Dendritic cell treated with granulocyte-macrophage colony-stimulating factor and Interleukin-4, amounts not matched to agents 40 ng/mL and 50 ng/mL, for 4 days (primary cell): ENCODE measurements around the gene HLCS.

ENCODE experiments used
- H3K27ac Mint-ChIP-seq: one replicate; pipeline ENCODE4 v1.8.0; 2022; ENCODE audit warnings: mild to moderate bottlenecking, mixed read lengths
- H3K27me3 Mint-ChIP-seq: one replicate; pipeline ENCODE4 v1.8.0; 2022; ENCODE audit warnings: mild to moderate bottlenecking, mixed read lengths
- H3K36me3 Mint-ChIP-seq: one replicate; pipeline ENCODE4 v1.8.0; 2022; ENCODE audit warnings: low read depth, mixed read lengths
- H3K4me1 Mint-ChIP-seq: one replicate; pipeline ENCODE4 v1.8.0; 2022; ENCODE audit warnings: low read depth, mixed read lengths
- H3K4me3 Mint-ChIP-seq: one replicate; pipeline ENCODE4 v1.8.0; 2022; ENCODE audit warnings: mild to moderate bottlenecking, moderate library complexity, mixed read lengths
- H3K9me3 Mint-ChIP-seq: one replicate; pipeline ENCODE4 v1.8.0; 2022; ENCODE audit warnings: mixed read lengths
- intact Hi-C: fragments of 100-400 bp; cut with micrococcal nuclease; formaldehyde crosslinking; loops from one replicate; pipeline ENCODE4 v1.15.0; 2022

HLCS gene

GRCh38 chr21:36922861-36923260, 43.6 kb downstream of the HLCS start:
- intact Hi-C loops = no loop called here
- Mint-ChIP-seq H3K27ac (no peak overlapping the region), H3K4me3 (no peak overlapping the region), H3K4me1 (peaks cover 5% of the 10 kb centered on the region), H3K36me3 (peaks cover 8% of the 10 kb centered on the region), H3K9me3 (no peaks in the 10 kb centered on the region), H3K27me3 (no peaks in the 10 kb centered on the region)

- H3K4me1 Mint-ChIP-seq = no peaks in the 10 kb centered on the region
- no peak overlapping the region for H3K27ac Mint-ChIP-seq
- no peaks in the 10 kb centered on the region for H3K9me3 Mint-ChIP-seq
- H3K27me3 Mint-ChIP-seq = no peaks in the 10 kb centered on the region
- H3K4me3 Mint-ChIP-seq = no peak overlapping the region
- intact Hi-C loops = no loop called here
- no peaks in the 10 kb centered on the region for H3K36me3 Mint-ChIP-seq
Measured at GRCh38 chr21:36918291-36918690, 48.2 kb downstream of the HLCS start.

- H3K27ac Mint-ChIP-seq = no peak overlapping the region
- intact Hi-C loops = no loop called here
- no peaks in the 10 kb centered on the region for H3K36me3 Mint-ChIP-seq
- H3K4me3 Mint-ChIP-seq = no peak overlapping the region
- H3K27me3 Mint-ChIP-seq = no peaks in the 10 kb centered on the region
- no peaks in the 10 kb centered on the region for H3K4me1 Mint-ChIP-seq
- no peaks in the 10 kb centered on the region for H3K9me3 Mint-ChIP-seq
Measured at GRCh38 chr21:36917471-36918158, 48.9 kb downstream of the HLCS start.

DNA sequence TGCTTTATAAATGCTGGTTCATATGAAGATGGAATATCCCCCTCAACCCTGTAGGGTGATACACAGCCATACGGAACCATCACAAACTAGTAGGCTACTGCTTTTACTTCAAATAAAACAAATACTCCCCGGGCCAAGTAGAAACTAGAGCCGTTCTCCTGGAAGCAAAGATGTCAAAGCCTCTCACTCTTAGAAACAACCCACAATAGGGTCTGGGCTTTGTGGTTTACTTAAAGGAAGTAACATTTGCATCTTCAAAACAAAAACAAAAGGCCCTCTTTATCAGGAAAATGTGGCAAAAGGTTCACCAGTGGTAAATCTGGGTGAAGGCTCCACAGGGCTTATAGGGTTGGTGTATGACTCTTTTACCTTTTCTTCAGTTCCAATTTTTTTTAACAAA, 49.8 kb downstream of the HLCS start:
- no peak overlapping the region for H3K27ac Mint-ChIP-seq
- H3K4me3 Mint-ChIP-seq = no peak overlapping the region
- no peaks in the 10 kb centered on the region for H3K9me3 Mint-ChIP-seq
- intact Hi-C loops = no loop called here
- no peaks in the 10 kb centered on the region for H3K27me3 Mint-ChIP-seq
- no peaks in the 10 kb centered on the region for H3K36me3 Mint-ChIP-seq
- H3K4me1 Mint-ChIP-seq = no peaks in the 10 kb centered on the region

DNA sequence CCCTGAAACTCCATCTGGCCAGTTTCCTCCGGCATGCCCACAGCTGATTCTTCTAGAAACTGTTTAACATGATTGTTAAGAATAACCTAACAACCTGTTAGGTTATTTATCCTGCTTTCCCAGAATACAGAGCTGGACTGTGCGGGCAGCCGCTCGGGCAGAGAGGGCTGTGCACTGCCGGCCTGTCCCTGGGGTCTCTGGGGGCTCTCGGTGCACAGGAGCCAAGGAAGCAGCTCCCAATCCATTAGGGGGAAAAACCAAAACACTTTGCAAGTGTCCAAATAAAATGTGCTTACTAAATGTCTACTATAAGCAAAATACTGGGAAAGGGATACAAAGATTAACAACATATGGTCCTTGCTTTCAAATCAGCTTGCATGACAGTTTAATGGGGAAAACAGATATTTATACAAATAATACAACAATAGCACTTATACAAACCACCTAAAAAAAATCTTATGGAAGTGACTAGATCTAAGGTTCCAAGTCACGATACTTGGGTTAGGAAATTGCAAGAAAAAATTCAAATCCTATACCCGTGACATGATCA, 50.7 kb downstream of the HLCS start:
- no peak overlapping the region for H3K4me3 Mint-ChIP-seq
- H3K36me3 Mint-ChIP-seq = no peaks in the 10 kb centered on the region
- H3K27ac Mint-ChIP-seq = no peak overlapping the region
- intact Hi-C loops = no loop called here
- H3K4me1 Mint-ChIP-seq = peaks cover 5% of the 10 kb centered on the region
- no peaks in the 10 kb centered on the region for H3K27me3 Mint-ChIP-seq
- no peaks in the 10 kb centered on the region for H3K9me3 Mint-ChIP-seq

DNA sequence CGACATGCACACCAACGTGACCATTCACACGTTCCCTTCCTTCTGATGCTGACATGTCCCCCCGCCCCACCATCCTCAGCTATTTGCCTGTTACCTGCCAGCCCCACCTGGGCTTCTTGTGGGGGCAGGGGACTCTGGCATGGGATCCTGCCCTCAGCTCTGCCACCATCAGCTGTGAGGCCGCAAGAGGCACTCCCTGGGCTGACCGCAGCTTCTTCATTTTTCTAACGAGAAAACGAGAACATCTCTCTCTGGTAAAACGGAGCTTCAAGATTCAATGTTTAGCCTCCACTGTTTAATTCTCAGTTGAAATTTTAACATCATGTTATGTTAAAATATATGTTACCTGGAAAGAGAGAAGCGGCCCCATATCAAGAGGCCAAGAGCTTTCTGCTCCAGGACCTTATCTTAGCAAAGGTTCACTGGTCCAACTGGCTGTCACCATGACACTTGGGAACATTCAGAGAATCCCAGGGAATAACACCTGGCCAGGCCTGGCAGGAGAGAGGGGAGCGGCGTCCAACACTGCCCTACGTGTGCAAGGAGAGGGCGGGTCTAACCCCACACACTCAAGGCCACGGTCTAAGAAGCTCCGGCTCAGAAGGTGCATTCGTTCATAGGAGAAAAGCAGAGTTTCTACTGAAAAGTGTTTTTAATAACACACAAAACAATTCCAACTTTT, 51.3 kb downstream of the HLCS start:
- no peak overlapping the region for H3K4me3 Mint-ChIP-seq
- no peak overlapping the region for H3K27ac Mint-ChIP-seq

DNA sequence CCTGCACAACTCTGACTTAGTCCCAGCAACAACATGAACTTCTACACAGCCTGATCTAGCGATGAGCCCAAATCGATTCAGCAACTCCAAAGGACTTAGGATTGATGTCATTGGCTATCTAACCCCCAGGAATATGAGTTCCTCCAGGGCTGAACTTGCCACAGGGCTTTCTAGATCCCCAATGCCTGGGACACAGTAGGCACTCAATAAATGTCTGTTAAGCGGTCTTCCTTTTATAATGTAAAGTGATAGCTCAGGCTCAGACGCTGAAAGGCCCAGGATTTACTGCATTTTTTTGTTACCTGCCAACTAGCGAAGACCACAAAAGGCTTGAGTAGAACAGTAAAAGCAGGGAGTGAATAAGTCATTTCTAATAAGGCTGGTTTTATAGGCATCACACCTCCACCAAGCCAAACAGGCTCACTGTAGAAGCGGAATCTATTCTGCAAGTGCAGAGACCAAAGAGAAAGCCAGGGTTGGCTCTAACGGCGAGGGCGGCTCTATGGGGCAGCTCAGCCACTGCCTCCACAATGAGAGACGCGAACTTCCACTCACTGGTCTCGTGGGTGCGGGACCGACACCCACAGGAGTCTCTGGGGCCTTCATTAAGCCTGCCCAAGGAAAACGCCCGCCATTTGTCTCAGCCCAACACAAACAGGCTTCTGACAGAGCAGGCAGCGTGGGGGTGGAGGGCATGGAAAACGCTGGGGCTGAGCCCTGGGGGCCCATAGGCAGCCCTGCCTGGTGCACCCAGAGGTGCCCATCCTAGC, 52.0 kb downstream of the HLCS start:
- intact Hi-C loops = no loop called here
- H3K9me3 Mint-ChIP-seq = no peaks in the 10 kb centered on the region
- no peak overlapping the region for H3K4me3 Mint-ChIP-seq
- no peak overlapping the region for H3K27ac Mint-ChIP-seq
- H3K36me3 Mint-ChIP-seq = no peaks in the 10 kb centered on the region
- no peaks in the 10 kb centered on the region for H3K27me3 Mint-ChIP-seq
- H3K4me1 Mint-ChIP-seq = peaks cover 5% of the 10 kb centered on the region

More for the DNA sequence above, 51.3 kb downstream of the HLCS start:
- Mint-ChIP-seq H3K27me3 (no peaks in the 10 kb centered on the region), H3K4me1 (peaks cover 5% of the 10 kb centered on the region), H3K9me3 (no peaks in the 10 kb centered on the region), H3K36me3 (no peaks in the 10 kb centered on the region)
- intact Hi-C loops = no loop called here

DNA sequence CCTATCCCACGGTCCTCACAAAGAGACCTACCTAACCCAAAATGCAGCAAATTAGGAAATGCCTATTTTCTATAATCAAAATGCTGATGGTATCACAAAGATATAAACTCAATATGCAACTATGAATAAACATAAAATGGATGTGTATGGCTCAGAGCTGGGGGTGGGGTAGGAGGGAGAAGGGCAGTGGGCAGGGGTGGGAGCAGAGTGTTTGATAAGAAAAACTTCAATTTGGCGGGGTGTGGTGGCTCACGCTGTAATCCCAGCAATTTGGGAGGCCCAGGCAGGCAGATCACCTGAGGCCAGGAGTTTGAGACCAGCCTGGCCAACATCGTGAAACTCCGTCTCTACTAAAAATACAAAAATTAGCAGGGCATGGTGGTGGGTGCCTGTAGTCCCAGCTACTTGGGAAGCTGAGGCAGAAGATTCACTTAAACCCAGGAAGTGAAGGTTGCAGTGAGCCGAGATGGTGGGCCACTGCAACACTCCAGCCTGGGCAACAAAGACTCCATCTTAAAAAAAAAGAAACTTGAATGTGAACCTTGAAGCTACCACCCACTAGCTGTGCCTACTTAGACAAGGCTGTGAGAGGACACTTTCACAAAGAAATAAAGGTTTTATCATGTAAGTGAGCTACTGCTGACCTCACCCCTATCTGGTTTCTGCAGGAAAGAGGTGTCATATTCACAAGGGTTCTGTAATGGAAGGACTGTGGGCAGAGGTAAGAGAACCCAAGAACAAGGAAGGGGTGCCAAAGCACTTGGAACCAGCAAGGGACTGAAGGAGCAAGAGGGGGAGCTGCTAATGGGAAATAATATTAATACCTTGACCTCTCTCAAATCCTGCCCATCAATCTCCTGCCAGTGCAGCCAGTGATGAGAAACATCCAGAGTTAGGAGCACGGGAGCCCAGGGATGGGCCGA, 53.0 kb downstream of the HLCS start:
- intact Hi-C loops = no loop called here
- H3K4me1 Mint-ChIP-seq = peaks cover 5% of the 10 kb centered on the region
- H3K36me3 Mint-ChIP-seq = no peaks in the 10 kb centered on the region
- H3K27me3 Mint-ChIP-seq = no peaks in the 10 kb centered on the region
- H3K4me3 Mint-ChIP-seq = no peak overlapping the region
- H3K27ac Mint-ChIP-seq = no peak overlapping the region
- no peaks in the 10 kb centered on the region for H3K9me3 Mint-ChIP-seq

GRCh38 chr21:36910581-36911307, 55.7 kb downstream of the HLCS start:
- Mint-ChIP-seq H3K27me3 (no peaks in the 10 kb centered on the region), H3K4me1 (peaks cover 5% of the 10 kb centered on the region), H3K27ac (peak overlapping the region; percentile 35), H3K36me3 (no peaks in the 10 kb centered on the region), H3K9me3 (no peaks in the 10 kb centered on the region), H3K4me3 (no peak overlapping the region)
- intact Hi-C loops = no loop called here

GRCh38 chr21:36909901-36910561, 56.4 kb downstream of the HLCS start:
- H3K9me3 Mint-ChIP-seq = no peaks in the 10 kb centered on the region
- H3K4me1 Mint-ChIP-seq = peaks cover 5% of the 10 kb centered on the region
- no peaks in the 10 kb centered on the region for H3K36me3 Mint-ChIP-seq
- peak overlapping the region; percentile 44 for H3K27ac Mint-ChIP-seq
- no peaks in the 10 kb centered on the region for H3K27me3 Mint-ChIP-seq
- intact Hi-C loops = no loop called here
- no peak overlapping the region for H3K4me3 Mint-ChIP-seq

- no peaks in the 10 kb centered on the region for H3K36me3 Mint-ChIP-seq
- peaks cover 5% of the 10 kb centered on the region for H3K4me1 Mint-ChIP-seq
- no peaks in the 10 kb centered on the region for H3K27me3 Mint-ChIP-seq
- no peaks in the 10 kb centered on the region for H3K9me3 Mint-ChIP-seq
- no peak overlapping the region for H3K4me3 Mint-ChIP-seq
- peak overlapping the region; percentile 44 for H3K27ac Mint-ChIP-seq
- intact Hi-C loops = no loop called here
Measured at GRCh38 chr21:36909423-36909822, 57.0 kb downstream of the HLCS start.

DNA sequence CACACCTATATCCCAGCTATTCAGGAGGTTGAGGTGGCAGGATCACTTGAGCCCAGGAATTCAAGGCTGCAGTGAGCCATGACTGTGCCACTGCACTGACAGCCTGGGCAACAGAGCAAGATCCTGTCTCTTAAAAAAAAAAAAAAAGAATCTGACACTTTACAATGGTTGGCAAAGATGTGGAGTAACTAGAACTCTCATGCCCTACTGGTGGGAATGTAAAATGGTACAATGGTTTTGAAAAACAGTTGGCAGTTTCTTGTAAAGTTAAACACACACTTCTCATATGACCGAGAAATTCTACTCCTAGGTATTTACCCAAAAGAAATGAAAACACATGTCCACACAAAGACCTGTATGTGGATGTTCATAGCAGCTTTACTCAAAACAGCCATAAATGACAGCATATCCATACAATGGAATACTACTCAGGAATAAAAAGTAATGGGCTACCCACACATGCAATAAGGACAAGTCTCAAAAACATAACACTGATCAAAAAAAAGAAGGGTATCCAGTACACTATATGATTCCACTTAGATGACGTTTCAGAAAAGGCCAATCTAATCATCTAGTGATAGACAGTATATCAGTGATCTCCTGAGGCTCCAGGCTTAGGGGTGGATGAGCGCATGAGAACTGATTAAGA, 58.1 kb downstream of the HLCS start:
- H3K4me3 Mint-ChIP-seq = no peak overlapping the region
- H3K36me3 Mint-ChIP-seq = no peaks in the 10 kb centered on the region
- intact Hi-C loops = no loop called here
- peaks cover 5% of the 10 kb centered on the region for H3K4me1 Mint-ChIP-seq
- no peak overlapping the region for H3K27ac Mint-ChIP-seq
- H3K9me3 Mint-ChIP-seq = no peaks in the 10 kb centered on the region
- H3K27me3 Mint-ChIP-seq = no peaks in the 10 kb centered on the region
